Prostate gland (tissue), 2 donors: ENCODE data around the gene SRSF6. TPM values are rescaled to one million over a fixed set of nuclear protein-coding genes. Genes with fewer than 3 reads are reported as not detected.

ENCODE experiments used
- DNase-seq: peaks from one replicate; pipeline ENCODE4 v3.0.0-alpha.2; 2019; ENCODE audit warnings: low spot score
- H3K27ac ChIP-seq, 2 donors: fragments of 200-600 bp; sonication (generic); 2 replicates each; pipeline ENCODE4 v1.5.1; 2017 to 2019
- H3K27me3 ChIP-seq: fragments of 200-600 bp; sonication (generic); replicated peaks from 2 replicates; pipeline ENCODE4 v1.5.1; 2019; ENCODE audit not compliant: insufficient read depth
- H3K36me3 ChIP-seq, 2 donors: fragments of 200-600 bp; sonication (generic); 1 replicate in 1 of 2; 2 replicates in 1 of 2; pipeline versions ENCODE4 v1.5.1 to v1.8.1; 2017 to 2019
- H3K4me1 ChIP-seq: fragments of 200-600 bp; sonication (generic); replicated peaks from 2 replicates; pipeline ENCODE4 v1.5.1; 2019
- H3K4me3 ChIP-seq, 2 donors: fragments of 200-600 bp; sonication (generic); 2 replicates each; pipeline ENCODE4 v1.5.1; 2017 to 2019
- H3K9me3 ChIP-seq: fragments of 200-600 bp; sonication (generic); 2 replicates; pipeline ENCODE4 v1.5.1; 2017
- POLR2A ChIP-seq: fragments of 450-650 bp; IDR thresholded peaks from one replicate; pipeline ENCODE4 v1.6.1; 2016; ENCODE audit warnings: antibody characterized with exemption, mild to moderate bottlenecking
- POLR2AphosphoS5 ChIP-seq: sonication (generic); formaldehyde crosslinking; IDR thresholded peaks from one replicate; pipeline ENCODE4 v1.6.1; 2017; ENCODE audit warnings: antibody characterized with exemption
- WGBS: methylation state at CpG from one replicate; pipeline ENCODE4 v1.1.5; 2018; 5-methylcytosine and 5-hydroxymethylcytosine counted together
- intact Hi-C: fragments of 100-400 bp; cut with DNase I; formaldehyde crosslinking; loops from one replicate; pipeline ENCODE4 v1.14.2; 2022
- total RNA-seq, 2 donors: library from RNA; depleted of rRNA; stranded (reverse); fragments of >200 nt; gene quantifications; one replicate each; pipeline ENCODE4 v1.1.0, GENCODE V29; 2016
- TF ChIP-seq, protein P1 (sequence below), 4 experiments: fragments of 200-600 bp in 2 of 4; fragments of 450-650 bp in 2 of 4; sonication (generic) in 2 of 4; IDR thresholded peaks; 1 replicate in 3 of 4; 2 replicates in 1 of 4; pipeline ENCODE4 v1.5.1; 2016 to 2019; ENCODE audit warnings: antibody characterized with exemption in 4 of 4, mild to moderate bottlenecking in 2 of 4, moderate library complexity in 2 of 4

SRSF6 gene
- total RNA-seq, result 100 to 1,000 TPM; 121 to 128 TPM

DNA sequence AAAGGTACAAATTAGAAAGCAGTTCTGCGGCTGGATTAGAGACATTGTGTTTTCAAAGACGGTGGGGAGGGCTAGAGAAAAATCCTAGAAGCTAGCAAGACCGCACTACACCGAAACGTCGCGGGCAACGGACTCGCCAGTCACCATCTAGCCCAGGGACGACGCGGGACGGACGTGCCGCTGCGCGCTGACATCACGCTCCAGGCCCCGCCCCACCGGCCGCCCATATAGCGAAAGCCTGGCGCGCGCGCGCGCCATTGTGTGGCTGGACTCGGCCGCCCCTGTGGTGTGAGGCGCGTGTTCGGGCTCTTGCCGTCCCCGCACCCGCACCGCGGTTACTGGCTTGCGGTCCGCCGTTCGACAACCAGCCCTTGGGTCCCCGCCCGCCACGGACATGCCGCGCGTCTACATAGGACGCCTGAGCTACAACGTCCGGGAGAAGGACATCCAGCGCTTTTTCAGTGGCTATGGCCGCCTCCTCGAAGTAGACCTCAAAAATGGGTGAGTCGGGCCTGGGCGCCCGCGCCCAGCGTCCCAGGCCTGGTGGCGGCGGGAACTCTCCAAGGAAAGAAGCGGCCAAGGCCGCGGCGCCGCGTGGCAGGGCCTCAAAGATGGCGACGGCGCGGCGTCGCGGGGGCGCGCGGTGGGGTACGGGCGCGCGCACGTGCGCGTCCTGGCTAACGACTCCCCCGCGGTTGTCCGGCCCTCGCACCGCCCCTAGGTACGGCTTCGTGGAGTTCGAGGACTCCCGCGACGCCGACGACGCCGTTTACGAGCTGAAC, at the start of gene SRSF6:
TSS of gene SRSF6 (plus strand) at position 257 of the 782 bp plus-strand sequence. CDS start at position 395, 138 bp downstream.
- peak within 1 kb of the TSS; percentile 65 to 93 for H3K4me3 ChIP-seq
- H3K27ac ChIP-seq, result peak within 1 kb of the TSS; percentile 98 to 100
- under 1% methylated on average over 92 of the region's 101 CpGs for WGBS
- H3K27me3 ChIP-seq, result no peaks in the 10 kb centered on the region
- peaks cover 0 to 7% of the 10 kb centered on the region in 2 donors for H3K36me3 ChIP-seq
- no peaks in the 10 kb centered on the region for H3K4me1 ChIP-seq
- intact Hi-C loops, result loop anchor here (5.0 to 10.0 kb wide), 3 partner anchors 134 to 754 kb away; partner anchors contain the start of genes IFT52 and OSER1
- peak; percentile 95 for DNase-seq
- no peaks in the 10 kb centered on the region for H3K9me3 ChIP-seq
- TF ChIP-seq, protein P1, sequence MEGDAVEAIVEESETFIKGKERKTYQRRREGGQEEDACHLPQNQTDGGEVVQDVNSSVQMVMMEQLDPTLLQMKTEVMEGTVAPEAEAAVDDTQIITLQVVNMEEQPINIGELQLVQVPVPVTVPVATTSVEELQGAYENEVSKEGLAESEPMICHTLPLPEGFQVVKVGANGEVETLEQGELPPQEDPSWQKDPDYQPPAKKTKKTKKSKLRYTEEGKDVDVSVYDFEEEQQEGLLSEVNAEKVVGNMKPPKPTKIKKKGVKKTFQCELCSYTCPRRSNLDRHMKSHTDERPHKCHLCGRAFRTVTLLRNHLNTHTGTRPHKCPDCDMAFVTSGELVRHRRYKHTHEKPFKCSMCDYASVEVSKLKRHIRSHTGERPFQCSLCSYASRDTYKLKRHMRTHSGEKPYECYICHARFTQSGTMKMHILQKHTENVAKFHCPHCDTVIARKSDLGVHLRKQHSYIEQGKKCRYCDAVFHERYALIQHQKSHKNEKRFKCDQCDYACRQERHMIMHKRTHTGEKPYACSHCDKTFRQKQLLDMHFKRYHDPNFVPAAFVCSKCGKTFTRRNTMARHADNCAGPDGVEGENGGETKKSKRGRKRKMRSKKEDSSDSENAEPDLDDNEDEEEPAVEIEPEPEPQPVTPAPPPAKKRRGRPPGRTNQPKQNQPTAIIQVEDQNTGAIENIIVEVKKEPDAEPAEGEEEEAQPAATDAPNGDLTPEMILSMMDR (IDR thresholded peaks at IDR 0.05), result peak in 1 of 4 experiments; percentile 7
- TF ChIP-seq POLR2AphosphoS5, result peak; percentile 87
- TF ChIP-seq POLR2A, result peak; percentile 95

DNA sequence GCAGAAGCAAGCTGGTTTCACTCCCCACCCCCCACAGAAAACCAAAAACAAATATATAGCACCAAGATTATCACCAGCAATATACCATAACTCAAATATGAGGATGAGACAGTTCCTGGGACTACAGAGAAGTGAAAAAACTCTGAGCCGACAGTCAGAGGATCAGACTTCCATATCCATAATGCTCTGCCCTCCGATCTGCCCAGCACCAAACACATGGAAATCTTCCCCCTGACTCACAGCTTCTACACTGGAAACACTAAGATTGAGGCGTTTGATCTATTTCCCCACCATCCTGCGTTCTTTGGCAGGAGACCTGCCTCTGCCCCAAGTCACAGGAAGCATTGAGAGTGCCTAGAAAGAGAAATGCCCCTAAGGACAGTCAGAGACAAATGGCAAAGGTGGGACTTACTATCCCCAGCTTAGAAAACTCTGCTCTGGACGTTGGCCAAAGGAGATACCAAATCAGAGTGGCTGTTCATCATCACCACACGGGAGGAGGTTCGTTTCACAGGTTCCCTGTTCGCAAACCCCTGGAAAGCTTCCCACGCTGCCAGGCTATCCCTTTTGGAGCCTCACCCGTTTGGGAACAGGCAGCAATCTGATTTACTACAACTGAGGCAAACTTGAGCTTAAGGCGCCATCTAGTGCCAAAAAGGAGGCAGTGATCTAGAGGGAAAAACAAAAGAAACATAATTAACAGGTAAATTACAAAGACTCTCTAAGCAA, 48.7 kb upstream of the SRSF6 start:
- intact Hi-C loops, result no loop called here
- Histone ChIP-seq H3K4me1 (no peaks in the 10 kb centered on the region), H3K4me3 (no peak overlapping the region), H3K9me3 (no peaks in the 10 kb centered on the region), H3K27me3 (no peaks in the 10 kb centered on the region), H3K27ac (no peak overlapping the region), H3K36me3 (no peaks in the 10 kb centered on the region)
- 26% methylated on average over 11 of the region's 11 CpGs for WGBS
- DNase-seq, result no peak
- TF ChIP-seq, protein P1 (IDR thresholded peaks at IDR 0.05), result peak in 2 of 4 experiments; percentile 11 to 16
- TF ChIP-seq POLR2AphosphoS5, result no peak

DNA sequence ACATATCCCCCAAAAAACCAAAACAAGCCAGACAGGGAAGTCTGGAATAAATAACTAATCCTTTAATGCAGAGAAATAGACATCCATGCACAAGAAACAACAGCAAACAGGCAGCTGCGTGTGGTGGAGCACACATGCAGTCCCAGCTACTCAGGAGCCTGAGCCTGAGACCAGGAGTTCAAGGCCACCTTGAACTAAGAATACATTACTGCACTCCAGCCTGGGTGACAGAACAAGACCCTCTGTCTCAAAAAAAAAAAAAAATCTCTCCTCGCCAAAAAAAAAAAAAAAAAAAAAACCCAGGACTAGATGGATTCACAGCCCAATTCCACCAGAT, 48.2 kb upstream of the SRSF6 start:
- H3K27ac ChIP-seq, result no peak overlapping the region
- TF ChIP-seq POLR2AphosphoS5, result no peak
- TF ChIP-seq POLR2A, result no peak
- TF ChIP-seq, protein P1 (IDR thresholded peaks at IDR 0.05), result no peak
- H3K36me3 ChIP-seq, result no peaks in the 10 kb centered on the region
- H3K4me3 ChIP-seq, result no peak overlapping the region
- 58% methylated on average over 2 of the region's 2 CpGs for WGBS
- H3K9me3 ChIP-seq, result no peaks in the 10 kb centered on the region
- peaks cover 2% of the 10 kb centered on the region for H3K27me3 ChIP-seq
- H3K4me1 ChIP-seq, result no peaks in the 10 kb centered on the region
- intact Hi-C loops, result no loop called here
- no peak for DNase-seq

DNA sequence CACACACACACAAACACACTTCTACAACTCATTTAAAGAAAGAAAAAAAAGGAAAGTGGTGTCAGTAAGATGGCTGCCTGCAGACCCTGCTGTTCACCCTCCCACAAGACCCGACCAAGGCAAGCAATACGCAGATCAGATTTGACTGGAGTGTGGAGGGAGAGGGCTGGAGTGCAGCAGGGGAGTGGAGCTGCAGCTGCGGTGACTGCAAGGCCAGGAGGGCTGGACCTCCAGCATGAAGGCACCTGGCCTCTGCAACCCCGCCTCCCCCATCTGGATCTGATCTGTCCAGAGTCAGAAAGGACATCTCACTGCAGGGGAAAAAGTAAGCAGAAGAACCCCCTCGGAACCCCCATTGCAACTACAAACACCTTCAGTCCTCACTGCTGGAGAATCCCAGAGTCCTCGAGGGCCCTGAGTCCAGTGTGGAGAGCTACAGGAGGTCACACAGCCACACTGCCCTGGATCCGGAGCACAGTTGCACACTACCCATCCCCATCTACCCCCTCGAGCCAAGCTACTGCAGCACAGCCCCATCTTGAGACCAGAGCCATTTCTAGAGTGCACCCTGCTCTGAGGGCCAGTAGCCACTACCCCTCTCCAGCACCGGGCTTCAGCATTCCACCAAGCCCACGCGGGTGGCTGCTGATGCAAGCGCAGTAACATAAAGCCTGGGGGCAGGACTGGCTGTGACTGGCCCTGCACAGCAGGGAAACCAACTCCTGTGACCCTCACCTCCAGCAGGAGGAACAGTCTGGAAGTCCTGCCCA, 41.9 kb upstream of the SRSF6 start:
- 61% methylated on average over 12 of the region's 12 CpGs for WGBS
- TF ChIP-seq POLR2AphosphoS5, result no peak
- no peak for TF ChIP-seq POLR2A
- TF ChIP-seq, protein P1 (IDR thresholded peaks at IDR 0.05), result no peak
- H3K9me3 ChIP-seq, result no peaks in the 10 kb centered on the region
- H3K4me1 ChIP-seq, result no peaks in the 10 kb centered on the region
- no peak overlapping the region for H3K27ac ChIP-seq
- H3K36me3 ChIP-seq, result no peaks in the 10 kb centered on the region
- no peak overlapping the region for H3K4me3 ChIP-seq
- no peak for DNase-seq
- peaks cover 2% of the 10 kb centered on the region for H3K27me3 ChIP-seq
- intact Hi-C loops, result no loop called here
